Measurements from ENCODE around the gene MDM2.

GRCh38 chr12:68893741-68894140, 85.8 kb downstream of the MDM2 start:
- no peak for TF ChIP-seq POLR2A (IDR thresholded peaks at IDR 0.05)
- TF ChIP-seq CTCF (IDR thresholded peaks at IDR 0.05): no peak
